ENCODE results near the gene ARHGAP24. TPM values are rescaled to one million over a fixed set of nuclear protein-coding genes. Genes with fewer than 3 reads are reported as not detected.

The ARHGAP24 gene
- total RNA-seq, 2 experiments from 2014 or later, result 0.28 TPM; not detected in 1

DNA sequence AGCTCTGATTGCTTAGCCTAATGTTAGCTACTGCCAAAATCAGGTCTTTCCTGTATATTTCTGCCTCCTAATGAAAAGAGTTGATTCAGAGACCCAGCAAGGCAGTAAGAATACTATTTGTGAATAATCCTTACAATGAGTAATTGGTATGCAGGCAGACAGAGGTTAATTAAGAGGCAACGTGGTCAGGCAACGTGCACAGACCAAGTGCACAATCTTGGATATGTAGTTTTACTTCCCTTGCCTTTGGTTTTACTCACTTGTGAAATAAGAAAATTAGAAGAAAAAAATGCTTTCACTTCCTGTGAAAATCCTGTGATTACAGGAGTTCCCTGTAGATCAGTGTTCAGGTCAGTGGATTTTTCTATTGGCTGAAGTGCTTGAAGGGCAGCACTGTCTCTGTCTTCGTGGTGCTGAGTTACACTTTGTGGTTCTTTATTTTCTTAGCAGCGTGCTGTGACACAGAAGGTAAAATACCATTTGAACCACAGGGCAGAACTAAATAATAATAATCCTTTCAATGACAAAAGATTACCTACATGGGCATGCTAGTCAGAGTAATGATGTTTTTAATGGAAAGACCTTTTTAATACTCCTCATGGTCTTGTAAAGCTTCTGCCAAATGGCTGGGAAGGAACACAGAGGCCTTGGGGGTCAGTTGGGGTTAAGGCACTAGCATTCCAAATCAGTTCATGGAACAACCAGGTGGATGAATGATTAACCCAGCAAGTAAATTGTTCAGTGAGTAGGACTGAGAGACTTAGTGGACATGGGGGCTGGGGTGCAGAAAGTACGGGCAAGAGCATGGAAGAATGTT lies 454.0 kb downstream of the ARHGAP24 start:
- DNase-seq (no peak), ATAC-seq (ENCODE audit: low read depth) (no peak)
- peaks cover 3% of the 10 kb centered on the region for H3K4me1 Mint-ChIP-seq
- POLR2A ChIA-PET, result no interaction called here
- H3K27me3 Mint-ChIP-seq, result peaks cover 10% of the 10 kb centered on the region
- H3K4me3 Mint-ChIP-seq, result no peak overlapping the region
- H3K27ac Mint-ChIP-seq, result no peak overlapping the region
- no peaks in the 10 kb centered on the region for H3K36me3 Mint-ChIP-seq
- H3K9me3 Mint-ChIP-seq, result no peaks in the 10 kb centered on the region

DNA sequence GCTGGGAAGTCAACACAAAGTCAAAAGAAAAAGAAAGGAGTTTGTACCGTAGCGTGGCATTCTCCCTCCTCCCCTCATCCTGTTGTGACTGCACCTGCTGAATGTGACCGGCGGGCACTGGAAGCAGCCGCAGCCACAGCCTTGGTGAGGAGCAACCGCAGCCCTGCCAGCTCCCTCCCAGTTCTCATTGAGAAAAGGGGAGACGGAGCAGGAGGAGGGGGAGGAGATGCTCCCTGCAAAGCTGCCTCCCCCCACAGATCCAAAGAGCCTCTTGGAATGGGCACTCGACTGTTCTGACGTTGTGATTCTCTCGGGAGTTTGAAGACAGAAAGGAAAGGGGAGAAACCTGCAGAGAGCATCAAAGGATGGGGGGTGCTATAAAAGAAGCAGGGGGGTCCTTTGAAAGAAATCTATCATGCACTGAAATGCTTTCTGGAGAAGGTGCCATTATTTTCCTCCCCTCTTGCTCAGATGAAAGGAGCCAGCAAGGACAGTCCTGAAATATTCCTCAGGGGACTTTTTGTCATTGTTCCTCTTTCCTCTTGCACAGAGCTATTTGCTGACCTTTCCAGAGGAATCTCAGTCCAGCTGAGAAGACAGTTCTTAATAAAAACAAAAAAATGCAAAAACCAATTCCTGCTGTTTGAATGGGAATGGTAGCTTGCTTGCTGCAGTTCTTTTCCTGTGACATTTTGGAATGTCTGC lies 455.2 kb downstream of the ARHGAP24 start:
- Mint-ChIP-seq H3K4me1 (peaks cover 3% of the 10 kb centered on the region), H3K36me3 (no peaks in the 10 kb centered on the region), H3K9me3 (no peaks in the 10 kb centered on the region), H3K27me3 (peaks cover 10% of the 10 kb centered on the region), H3K4me3 (no peak overlapping the region), H3K27ac (no peak overlapping the region)
- no peak for DNase-seq
- POLR2A ChIA-PET, result no interaction called here
- ATAC-seq (ENCODE audit: low read depth), result no peak

DNA sequence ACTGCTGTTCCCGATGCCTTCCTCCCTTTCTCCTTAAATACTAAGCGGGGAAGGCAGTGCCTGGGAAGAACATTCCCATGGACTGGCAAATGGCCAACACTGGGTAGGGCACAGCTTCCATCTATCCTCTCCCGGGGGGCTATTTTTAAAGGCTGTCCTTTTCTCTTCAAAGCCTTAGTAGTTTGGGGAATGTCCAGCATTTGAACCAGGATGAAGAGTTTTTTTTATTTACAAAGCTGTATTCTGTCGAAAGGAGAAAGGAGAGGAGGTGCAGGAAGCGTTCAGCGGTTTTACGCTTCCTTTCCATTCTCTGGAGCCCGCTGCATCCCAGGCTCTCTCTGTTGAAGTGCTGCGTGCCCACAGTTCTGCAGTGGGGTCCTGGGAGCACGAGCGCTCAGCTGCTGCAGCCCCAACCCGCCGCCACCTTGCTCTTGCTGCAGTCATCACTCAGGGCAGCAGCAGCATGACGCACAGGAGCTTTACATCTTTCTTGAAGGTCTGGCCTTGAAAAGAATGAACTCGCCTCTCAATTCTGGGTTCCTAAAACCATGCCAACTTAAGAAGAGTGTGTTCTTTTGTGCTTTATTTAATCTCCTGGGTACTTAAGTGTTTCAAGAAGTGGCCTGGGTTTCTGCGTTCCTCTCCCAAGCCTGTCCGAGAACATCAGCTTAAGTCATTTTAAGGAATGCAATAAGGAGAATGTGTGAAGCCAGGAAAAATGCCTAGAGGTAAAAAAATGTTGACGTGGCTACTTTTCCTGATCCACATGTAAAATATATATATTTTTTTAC lies 457.7 kb downstream of the ARHGAP24 start:
- no peak overlapping the region for H3K27ac Mint-ChIP-seq
- no peak for ATAC-seq (ENCODE audit: low read depth)

DNA sequence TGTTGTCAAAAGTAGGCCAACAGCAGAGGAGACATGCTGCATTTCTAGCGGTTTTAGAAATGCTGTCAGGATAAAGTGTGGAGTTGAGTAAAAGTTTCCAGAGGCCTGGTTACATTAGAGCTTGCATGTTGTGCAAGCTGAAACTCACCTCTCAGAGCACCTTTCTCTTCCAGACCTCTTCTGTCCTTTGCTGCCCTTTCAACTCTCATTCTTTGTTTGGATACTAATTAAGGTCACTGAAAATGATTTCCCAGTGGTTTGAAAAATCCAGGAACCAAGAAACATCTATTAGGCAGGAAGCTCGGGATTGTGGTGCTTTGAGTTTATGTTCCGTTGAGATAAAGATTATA lies 458.3 kb downstream of the ARHGAP24 start:
- Mint-ChIP-seq H3K4me3 (no peak overlapping the region), H3K9me3 (no peaks in the 10 kb centered on the region), H3K27me3 (peaks cover 10% of the 10 kb centered on the region), H3K36me3 (no peaks in the 10 kb centered on the region), H3K4me1 (peaks cover 3% of the 10 kb centered on the region), H3K27ac (no peak overlapping the region)
- ATAC-seq (ENCODE audit: low read depth) (no peak), DNase-seq (no peak)
- POLR2A ChIA-PET, result no interaction called here

More for the DNA sequence above, 457.7 kb downstream of the ARHGAP24 start:
- POLR2A ChIA-PET, result no interaction called here
- Mint-ChIP-seq H3K27me3 (peaks cover 10% of the 10 kb centered on the region), H3K4me1 (peaks cover 3% of the 10 kb centered on the region), H3K4me3 (no peak overlapping the region), H3K9me3 (no peaks in the 10 kb centered on the region), H3K36me3 (no peaks in the 10 kb centered on the region)
- DNase-seq, result no peak

DNA sequence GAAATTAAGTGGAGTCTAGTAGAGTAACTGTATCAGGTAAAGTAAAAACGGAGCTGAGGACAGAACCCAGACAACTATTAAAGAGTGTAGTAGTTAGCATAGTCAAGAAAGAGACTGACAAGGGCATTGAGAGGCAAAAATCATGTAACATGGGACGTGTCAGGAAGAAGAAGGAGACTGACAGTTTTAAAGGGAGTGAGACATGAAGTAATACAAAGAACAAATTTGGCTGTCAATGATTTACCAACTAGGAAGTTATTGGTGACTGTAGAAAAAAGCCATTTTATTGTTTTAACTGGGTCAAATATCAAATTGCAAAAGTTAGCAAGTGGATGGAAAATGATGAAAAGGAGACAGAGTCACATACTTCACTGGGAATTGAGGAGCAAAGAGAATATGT lies 462.6 kb downstream of the ARHGAP24 start:
- Mint-ChIP-seq H3K4me3 (no peak overlapping the region), H3K9me3 (no peaks in the 10 kb centered on the region)

DNA sequence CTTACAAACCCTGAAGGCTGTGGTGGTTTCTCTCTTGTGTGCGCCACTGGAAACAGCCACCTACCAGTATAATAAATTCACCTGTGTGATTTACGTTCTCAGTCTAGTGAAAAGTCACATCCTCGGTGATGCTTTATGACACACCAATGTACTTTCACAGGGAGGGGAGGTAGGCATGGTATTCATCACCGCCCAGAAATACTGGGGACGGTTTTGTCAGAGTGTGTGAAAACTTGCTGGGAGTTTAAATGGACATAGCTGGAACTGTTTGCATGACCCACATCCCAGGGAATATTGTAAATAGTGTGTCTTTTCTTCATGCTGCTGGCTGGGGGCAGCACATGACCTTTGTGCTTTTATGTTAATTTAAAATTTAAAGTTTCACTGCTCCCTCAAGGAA lies 463.1 kb downstream of the ARHGAP24 start:
- Mint-ChIP-seq H3K27ac (no peak overlapping the region), H3K27me3 (peaks cover 3% of the 10 kb centered on the region), H3K9me3 (no peaks in the 10 kb centered on the region), H3K4me3 (no peak overlapping the region), H3K4me1 (no peaks in the 10 kb centered on the region), H3K36me3 (no peaks in the 10 kb centered on the region)
- ATAC-seq (ENCODE audit: low read depth), result no peak
- POLR2A ChIA-PET, result no interaction called here
- no peak for DNase-seq

More for the DNA sequence above, 462.6 kb downstream of the ARHGAP24 start:
- Mint-ChIP-seq H3K36me3 (no peaks in the 10 kb centered on the region), H3K4me1 (no peaks in the 10 kb centered on the region), H3K27ac (no peak overlapping the region), H3K27me3 (peaks cover 3% of the 10 kb centered on the region)
- POLR2A ChIA-PET, result no interaction called here
- DNase-seq, result no peak
- ATAC-seq (ENCODE audit: low read depth), result no peak

DNA sequence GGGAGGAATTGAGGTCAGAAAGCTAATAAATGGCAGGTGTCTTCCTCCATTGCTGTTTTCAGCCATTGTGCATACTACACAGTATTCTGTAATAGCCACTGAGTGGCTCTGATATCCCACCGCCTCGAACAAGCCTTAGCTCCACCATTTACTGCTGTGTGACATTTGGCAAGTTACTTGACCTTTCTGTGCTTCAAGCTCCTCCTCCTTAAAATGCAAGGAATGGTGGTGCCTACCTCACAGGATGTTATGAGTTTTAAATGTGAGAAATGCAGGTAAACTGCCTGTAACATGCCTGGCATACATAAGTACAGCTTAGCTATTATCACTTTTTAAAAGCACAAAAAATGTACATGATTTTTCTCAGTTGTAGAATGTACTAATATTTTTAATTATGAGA lies 464.0 kb downstream of the ARHGAP24 start:
- POLR2A ChIA-PET, result no interaction called here

DNA sequence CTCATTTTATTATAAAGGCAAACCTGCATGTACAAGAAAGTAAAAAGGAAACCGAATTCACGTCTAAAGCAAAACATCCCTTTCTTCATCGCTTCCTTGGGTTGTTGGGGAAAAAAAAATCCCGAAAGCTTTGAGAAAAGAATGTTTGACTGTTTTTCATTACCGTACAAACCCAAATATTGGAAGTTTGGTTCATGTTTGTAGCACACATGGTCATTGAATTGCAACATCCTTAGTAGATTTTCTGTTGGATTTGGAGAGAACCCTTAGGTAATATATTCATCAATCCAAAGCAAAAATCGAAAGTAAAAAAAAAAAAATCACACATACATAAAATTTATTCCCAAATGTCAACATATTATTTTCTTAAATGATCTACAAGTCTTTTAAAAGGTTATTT lies 464.6 kb downstream of the ARHGAP24 start:
- Mint-ChIP-seq H3K4me3 (no peak overlapping the region), H3K9me3 (no peaks in the 10 kb centered on the region), H3K4me1 (no peaks in the 10 kb centered on the region), H3K27me3 (peaks cover 3% of the 10 kb centered on the region), H3K36me3 (no peaks in the 10 kb centered on the region), H3K27ac (no peak overlapping the region)
- DNase-seq, result no peak
- POLR2A ChIA-PET, result no interaction called here
- ATAC-seq (ENCODE audit: low read depth), result no peak

More for the DNA sequence above, 464.0 kb downstream of the ARHGAP24 start:
- H3K4me3 Mint-ChIP-seq, result no peak overlapping the region
- H3K27me3 Mint-ChIP-seq, result peaks cover 3% of the 10 kb centered on the region
- H3K9me3 Mint-ChIP-seq, result no peaks in the 10 kb centered on the region
- no peak overlapping the region for H3K27ac Mint-ChIP-seq
- ATAC-seq (ENCODE audit: low read depth), result no peak
- no peak for DNase-seq
- H3K36me3 Mint-ChIP-seq, result no peaks in the 10 kb centered on the region
- no peaks in the 10 kb centered on the region for H3K4me1 Mint-ChIP-seq

DNA sequence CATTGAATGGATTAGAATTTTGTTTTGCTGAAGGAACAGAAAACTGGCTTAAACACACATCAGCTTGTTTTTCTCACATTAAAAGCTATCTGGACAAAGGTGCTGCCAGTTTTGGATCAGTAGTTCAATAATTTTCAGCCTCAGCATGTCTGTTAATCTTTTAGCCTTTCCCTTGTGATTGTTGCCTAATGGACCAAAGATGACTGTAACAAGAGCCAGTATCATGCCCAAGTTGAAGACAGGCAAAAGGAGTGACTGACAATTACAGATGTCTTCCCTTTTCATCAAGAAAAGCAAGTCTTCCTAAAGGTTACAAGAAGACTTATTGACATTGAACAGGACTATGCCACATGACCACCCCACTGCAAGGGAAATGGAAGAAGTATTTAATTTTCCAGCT lies 465.2 kb downstream of the ARHGAP24 start:
- Mint-ChIP-seq H3K27ac (no peak overlapping the region), H3K9me3 (no peaks in the 10 kb centered on the region), H3K4me1 (no peaks in the 10 kb centered on the region), H3K27me3 (peaks cover 3% of the 10 kb centered on the region), H3K4me3 (no peak overlapping the region), H3K36me3 (no peaks in the 10 kb centered on the region)
- POLR2A ChIA-PET, result no interaction called here
- DNase-seq (no peak), ATAC-seq (ENCODE audit: low read depth) (no peak)

DNA sequence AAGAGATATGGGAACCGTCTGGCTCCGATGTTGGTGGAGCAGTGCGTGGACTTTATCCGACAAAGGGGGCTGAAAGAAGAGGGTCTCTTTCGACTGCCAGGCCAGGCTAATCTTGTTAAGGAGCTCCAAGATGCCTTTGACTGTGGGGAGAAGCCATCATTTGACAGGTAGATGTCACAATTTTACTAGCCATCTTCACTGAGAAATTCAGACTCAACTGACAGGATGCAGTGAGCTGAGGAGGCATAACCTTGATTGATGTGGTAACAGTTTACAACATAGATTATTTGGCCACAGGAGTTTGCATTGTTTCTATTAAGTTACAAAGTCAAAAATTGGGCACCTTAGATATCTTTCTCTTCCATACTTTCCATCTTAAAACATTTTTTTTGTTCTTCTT lies 467.2 kb downstream of the ARHGAP24 start:
- Mint-ChIP-seq H3K9me3 (no peaks in the 10 kb centered on the region), H3K4me3 (no peak overlapping the region), H3K27me3 (peaks cover 3% of the 10 kb centered on the region), H3K36me3 (no peaks in the 10 kb centered on the region), H3K4me1 (no peaks in the 10 kb centered on the region), H3K27ac (no peak overlapping the region)
- ATAC-seq (ENCODE audit: low read depth) (no peak), DNase-seq (no peak)
- POLR2A ChIA-PET, result no interaction called here

DNA sequence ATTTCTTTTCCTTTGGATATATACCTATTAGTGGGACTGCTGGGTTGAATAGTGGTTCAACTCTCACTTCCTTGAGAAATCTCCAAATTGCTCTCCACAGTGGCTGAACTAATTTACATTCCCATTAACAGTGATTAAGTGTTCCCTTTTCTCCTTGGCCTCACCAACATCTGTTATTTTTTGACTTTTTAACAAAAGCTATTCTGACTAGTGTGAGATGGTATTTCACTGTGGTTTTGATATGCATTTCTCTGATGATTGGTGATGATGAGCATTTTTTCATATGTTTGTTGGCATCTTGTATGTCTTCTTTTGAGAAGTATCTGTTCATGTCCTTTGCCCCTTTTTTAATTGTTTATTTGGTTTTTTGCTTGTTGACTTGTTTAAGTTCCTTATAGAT lies 471.9 kb downstream of the ARHGAP24 start:
- POLR2A ChIA-PET, result no interaction called here
- Mint-ChIP-seq H3K4me1 (no peaks in the 10 kb centered on the region), H3K36me3 (no peaks in the 10 kb centered on the region)

DNA sequence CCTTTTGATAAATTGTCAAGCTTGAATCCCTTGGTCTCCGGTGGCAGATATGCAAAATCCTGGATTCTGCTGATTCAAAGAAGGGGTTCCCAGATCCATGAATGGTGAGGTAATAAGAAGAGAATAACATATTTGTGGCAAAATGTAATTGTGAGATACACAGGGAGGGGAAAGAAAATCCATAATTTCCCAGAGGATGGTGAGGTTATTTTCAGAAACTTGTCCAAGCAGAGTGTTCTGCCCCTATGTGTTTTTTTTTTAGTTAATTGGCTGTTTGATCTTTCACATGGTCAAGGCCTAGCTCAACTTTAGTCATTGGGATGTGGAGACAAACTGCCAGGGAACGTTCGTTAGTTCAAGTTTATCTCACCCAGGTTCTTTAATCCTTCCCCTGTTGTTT lies 476.1 kb downstream of the ARHGAP24 start:
- Mint-ChIP-seq H3K4me3 (no peak overlapping the region), H3K9me3 (no peaks in the 10 kb centered on the region), H3K4me1 (no peaks in the 10 kb centered on the region), H3K27me3 (peaks cover 3% of the 10 kb centered on the region), H3K27ac (no peak overlapping the region), H3K36me3 (no peaks in the 10 kb centered on the region)
- ATAC-seq (ENCODE audit: low read depth) (no peak), DNase-seq (no peak)
- POLR2A ChIA-PET, result no interaction called here

More for the DNA sequence above, 471.9 kb downstream of the ARHGAP24 start:
- H3K27ac Mint-ChIP-seq, result no peak overlapping the region
- ATAC-seq (ENCODE audit: low read depth), result no peak
- peaks cover 2% of the 10 kb centered on the region for H3K27me3 Mint-ChIP-seq
- no peak for DNase-seq
- H3K4me3 Mint-ChIP-seq, result no peak overlapping the region
- H3K9me3 Mint-ChIP-seq, result no peaks in the 10 kb centered on the region

DNA sequence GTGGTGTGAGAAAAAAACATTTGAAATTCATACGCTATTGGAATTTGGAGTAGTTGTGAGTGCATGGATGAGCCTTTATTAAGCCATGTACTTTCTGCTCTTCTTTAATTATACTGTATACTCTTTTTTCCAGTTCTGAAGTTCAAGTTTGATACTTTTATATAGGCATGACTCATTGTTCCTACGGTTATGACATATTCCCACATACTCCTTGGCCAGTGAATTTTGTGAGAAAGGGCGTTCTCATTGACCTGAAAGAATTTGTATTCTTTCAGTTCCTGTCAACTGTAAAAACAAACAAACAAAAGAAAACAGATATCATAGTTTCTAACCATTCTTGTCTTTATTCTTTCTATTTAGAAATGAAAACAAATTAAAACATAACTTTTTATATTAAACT lies 477.6 kb downstream of the ARHGAP24 start:
- POLR2A ChIA-PET, result no interaction called here

More for the DNA sequence above, 477.6 kb downstream of the ARHGAP24 start:
- DNase-seq, result no peak
- H3K4me1 Mint-ChIP-seq, result no peaks in the 10 kb centered on the region
- H3K27ac Mint-ChIP-seq, result no peak overlapping the region
- no peaks in the 10 kb centered on the region for H3K9me3 Mint-ChIP-seq
- peaks cover 3% of the 10 kb centered on the region for H3K27me3 Mint-ChIP-seq
- H3K36me3 Mint-ChIP-seq, result no peaks in the 10 kb centered on the region
- ATAC-seq (ENCODE audit: low read depth), result no peak
- no peak overlapping the region for H3K4me3 Mint-ChIP-seq

Data from activated naive CD8-positive, alpha-beta T cell treated with anti-CD3 and anti-CD28 coated beads, Interleukin-2, amount 10 ng/mL, durations not matched to agents 7 days and 5 days (primary cell).